HG03045 (cell line): ENCODE results near the gene CRTAP.
"Not testable (repeated sequence)": the region's sequence is repeated elsewhere in the genome, so short reads cannot be mapped to it uniquely, and the experiment has no call there.

Source experiments
- ATAC-seq: cut with Tn5 transposase; IDR thresholded peaks from one replicate; pipeline ENCODE4 v1.9.1; 2021; ENCODE audit warnings: mild to moderate bottlenecking, moderate library complexity; ENCODE audit not compliant: unreplicated experiment

The CRTAP gene

GRCh38 chr3:33113772-33114621 lies at the start of gene CRTAP:
TSS of gene CRTAP (plus strand) at chr3:33114014. CDS start at chr3:33114078, 64 bp downstream.
- peak; percentile 84 for ATAC-seq

GRCh38 chr3:33064929-33065328 lies 48.9 kb upstream of the CRTAP start:
- ATAC-seq = no peak

GRCh38 chr3:33067484-33067883 lies 46.3 kb upstream of the CRTAP start:
- no peak for ATAC-seq

- ATAC-seq = not testable (repeated sequence)
Measured at GRCh38 chr3:33069862-33070261, 44.0 kb upstream of the CRTAP start.

- no peak for ATAC-seq
Measured at GRCh38 chr3:33071181-33071580, 42.6 kb upstream of the CRTAP start.

GRCh38 chr3:33071946-33072345 lies 41.9 kb upstream of the CRTAP start:
- no peak for ATAC-seq

- peak; percentile 50 for ATAC-seq
Measured at GRCh38 chr3:33074217-33075067, 39.4 kb upstream of the CRTAP start.

GRCh38 chr3:33075995-33076394 lies 37.8 kb upstream of the CRTAP start:
- no peak for ATAC-seq

- ATAC-seq = no peak
Measured at GRCh38 chr3:33076952-33077351, 36.9 kb upstream of the CRTAP start.

- no peak for ATAC-seq
Measured at GRCh38 chr3:33077976-33078375, 35.8 kb upstream of the CRTAP start.

GRCh38 chr3:33079813-33080212 lies 34.0 kb upstream of the CRTAP start:
- ATAC-seq = not testable (repeated sequence)

- no peak for ATAC-seq
Measured at GRCh38 chr3:33081812-33082211, 32.0 kb upstream of the CRTAP start.

GRCh38 chr3:33083958-33084357 lies 29.9 kb upstream of the CRTAP start:
- no peak for ATAC-seq

GRCh38 chr3:33088691-33089090 lies 25.1 kb upstream of the CRTAP start:
- no peak for ATAC-seq

- peak; percentile 78 for ATAC-seq
Measured at GRCh38 chr3:33089515-33089914, 24.3 kb upstream of the CRTAP start.

- ATAC-seq = no peak
Measured at GRCh38 chr3:33091746-33092145, 22.1 kb upstream of the CRTAP start.

- no peak for ATAC-seq
Measured at GRCh38 chr3:33092496-33093254, 21.1 kb upstream of the CRTAP start.

- no peak for ATAC-seq
Measured at GRCh38 chr3:33093847-33094246, 20.0 kb upstream of the CRTAP start.

GRCh38 chr3:33095436-33095835 lies 18.4 kb upstream of the CRTAP start:
- ATAC-seq = no peak

GRCh38 chr3:33096093-33096868 lies 17.5 kb upstream of the CRTAP start:
- peak; percentile 61 for ATAC-seq
